Measurements from ENCODE around the gene INSRR.

Gene INSRR

GRCh38 chr1:156848461-156849150 lies 10.3 kb downstream of the INSRR start:
- DNase-seq (ENCODE audit: low spot score): peak; percentile 70

- no peak for DNase-seq (ENCODE audit: low spot score)
These were observed 11.1 kb downstream of the INSRR start for GRCh38 chr1:156847591-156848460.

GRCh38 chr1:156846643-156847042 lies 12.3 kb downstream of the INSRR start:
- DNase-seq (ENCODE audit: low spot score): no peak

- DNase-seq (ENCODE audit: low spot score): no peak
These were observed 12.9 kb downstream of the INSRR start for GRCh38 chr1:156845953-156846545.

GRCh38 chr1:156845055-156845952 lies 13.6 kb downstream of the INSRR start:
- peak; percentile 13 for DNase-seq (ENCODE audit: low spot score)

GRCh38 chr1:156844638-156845037 lies 14.3 kb downstream of the INSRR start:
- DNase-seq (ENCODE audit: low spot score): no peak

GRCh38 chr1:156844102-156844501 lies 14.8 kb downstream of the INSRR start:
- DNase-seq (ENCODE audit: low spot score): no peak

GRCh38 chr1:156842618-156843300 lies 16.2 kb downstream of the INSRR start:
- no peak for DNase-seq (ENCODE audit: low spot score)

GRCh38 chr1:156841295-156841855 lies 17.5 kb downstream of the INSRR start:
- DNase-seq (ENCODE audit: low spot score): no peak

- no peak for DNase-seq (ENCODE audit: low spot score)
These were observed 18.0 kb downstream of the INSRR start for GRCh38 chr1:156840898-156841279.

GRCh38 chr1:156840186-156840897 lies 18.6 kb downstream of the INSRR start:
- no peak for DNase-seq (ENCODE audit: low spot score)

- no peak for DNase-seq (ENCODE audit: low spot score)
These were observed 19.3 kb downstream of the INSRR start for GRCh38 chr1:156839426-156840109.

- DNase-seq (ENCODE audit: low spot score): peak; percentile 60
These were observed 19.9 kb downstream of the INSRR start for GRCh38 chr1:156838972-156839371.

GRCh38 chr1:156836892-156837291 lies 22.0 kb downstream of the INSRR start:
- no peak for DNase-seq (ENCODE audit: low spot score)

- DNase-seq (ENCODE audit: low spot score): peak; percentile 53
These were observed 22.8 kb downstream of the INSRR start for GRCh38 chr1:156836041-156836654.

GRCh38 chr1:156834322-156834721 lies 24.6 kb downstream of the INSRR start:
- DNase-seq (ENCODE audit: low spot score): no peak

- DNase-seq (ENCODE audit: low spot score): peak; percentile 21
These were observed 25.3 kb downstream of the INSRR start for GRCh38 chr1:156833603-156834002.

- no peak for DNase-seq (ENCODE audit: low spot score)
These were observed 26.5 kb downstream of the INSRR start for GRCh38 chr1:156832434-156832833.

GRCh38 chr1:156828400-156829124 lies 30.4 kb downstream of the INSRR start:
- DNase-seq (ENCODE audit: low spot score): no peak
